ENCODE results near the gene ART1. TPM values are rescaled to one million over a fixed set of nuclear protein-coding genes. Genes with fewer than 3 reads are reported as not detected.
"Not testable (repeated sequence)": the region's sequence is repeated elsewhere in the genome, so short reads cannot be mapped to it uniquely, and the experiment has no call there.

Gene ART1
- total and polyA plus RNA-seq, 4 donors: not detected

- H3K9me3 ChIP-seq (ENCODE audit: control insufficient read depth in 4 of 4, low read length in 3 of 4): no peaks in the 10 kb centered on the region
- no peak overlapping the region for H3K4me3 ChIP-seq (ENCODE audit: low read depth in 1 of 3, low read length in 3 of 3)
- H3K4me1 ChIP-seq (ENCODE audit: control insufficient read depth in 4 of 4, insufficient read depth in 4 of 4, low read length in 3 of 4): no peaks in the 10 kb centered on the region
- DNase-seq (ENCODE audit: low spot score): no peak
- H3K36me3 ChIP-seq (ENCODE audit: control insufficient read depth in 4 of 4, insufficient read depth in 3 of 4, low read depth in 1 of 4, low read length in 3 of 4): no peaks in the 10 kb centered on the region
- H3K9ac ChIP-seq (ENCODE audit: low read depth in 1 of 2, low read length in 2 of 2): no peak overlapping the region
- 96% methylated on average over 3 of the region's 3 CpGs for WGBS
- no peak for TF ChIP-seq JUND (IDR thresholded peaks at IDR 0.05)
- TF ChIP-seq NR2F2 (IDR thresholded peaks at IDR 0.05): no peak
- TF ChIP-seq EGR1 (IDR thresholded peaks at IDR 0.05; ENCODE audit: low read depth in 2 of 2): no peak
- no peak for TF ChIP-seq GABPA (IDR thresholded peaks at IDR 0.05 in 1 of 2, conservative IDR thresholded peaks at IDR 0.05 in 1 of 2)
- TF ChIP-seq HNF4A (conservative IDR thresholded peaks at IDR 0.05): no peak
- TF ChIP-seq YY1 (IDR thresholded peaks at IDR 0.05): no peak
- TF ChIP-seq, protein P1, sequence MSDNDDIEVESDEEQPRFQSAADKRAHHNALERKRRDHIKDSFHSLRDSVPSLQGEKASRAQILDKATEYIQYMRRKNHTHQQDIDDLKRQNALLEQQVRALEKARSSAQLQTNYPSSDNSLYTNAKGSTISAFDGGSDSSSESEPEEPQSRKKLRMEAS (IDR thresholded peaks at IDR 0.05): no peak
- TF ChIP-seq, protein P2, sequence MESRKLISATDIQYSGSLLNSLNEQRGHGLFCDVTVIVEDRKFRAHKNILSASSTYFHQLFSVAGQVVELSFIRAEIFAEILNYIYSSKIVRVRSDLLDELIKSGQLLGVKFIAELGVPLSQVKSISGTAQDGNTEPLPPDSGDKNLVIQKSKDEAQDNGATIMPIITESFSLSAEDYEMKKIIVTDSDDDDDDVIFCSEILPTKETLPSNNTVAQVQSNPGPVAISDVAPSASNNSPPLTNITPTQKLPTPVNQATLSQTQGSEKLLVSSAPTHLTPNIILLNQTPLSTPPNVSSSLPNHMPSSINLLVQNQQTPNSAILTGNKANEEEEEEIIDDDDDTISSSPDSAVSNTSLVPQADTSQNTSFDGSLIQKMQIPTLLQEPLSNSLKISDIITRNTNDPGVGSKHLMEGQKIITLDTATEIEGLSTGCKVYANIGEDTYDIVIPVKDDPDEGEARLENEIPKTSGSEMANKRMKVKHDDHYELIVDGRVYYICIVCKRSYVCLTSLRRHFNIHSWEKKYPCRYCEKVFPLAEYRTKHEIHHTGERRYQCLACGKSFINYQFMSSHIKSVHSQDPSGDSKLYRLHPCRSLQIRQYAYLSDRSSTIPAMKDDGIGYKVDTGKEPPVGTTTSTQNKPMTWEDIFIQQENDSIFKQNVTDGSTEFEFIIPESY (IDR thresholded peaks at IDR 0.05): no peak
- TF ChIP-seq ATF3 (IDR thresholded peaks at IDR 0.05): no peak
- TF ChIP-seq TAF1 (conservative IDR thresholded peaks at IDR 0.05): no peak
- TF ChIP-seq FOXA2 (IDR thresholded peaks at IDR 0.05): no peak
- no peak for TF ChIP-seq HNF4G (IDR thresholded peaks at IDR 0.05)
- no peak for TF ChIP-seq RXRA (IDR thresholded peaks at IDR 0.05)
- no peak for TF ChIP-seq RAD21 (IDR thresholded peaks at IDR 0.05)
- TF ChIP-seq, protein P3, sequence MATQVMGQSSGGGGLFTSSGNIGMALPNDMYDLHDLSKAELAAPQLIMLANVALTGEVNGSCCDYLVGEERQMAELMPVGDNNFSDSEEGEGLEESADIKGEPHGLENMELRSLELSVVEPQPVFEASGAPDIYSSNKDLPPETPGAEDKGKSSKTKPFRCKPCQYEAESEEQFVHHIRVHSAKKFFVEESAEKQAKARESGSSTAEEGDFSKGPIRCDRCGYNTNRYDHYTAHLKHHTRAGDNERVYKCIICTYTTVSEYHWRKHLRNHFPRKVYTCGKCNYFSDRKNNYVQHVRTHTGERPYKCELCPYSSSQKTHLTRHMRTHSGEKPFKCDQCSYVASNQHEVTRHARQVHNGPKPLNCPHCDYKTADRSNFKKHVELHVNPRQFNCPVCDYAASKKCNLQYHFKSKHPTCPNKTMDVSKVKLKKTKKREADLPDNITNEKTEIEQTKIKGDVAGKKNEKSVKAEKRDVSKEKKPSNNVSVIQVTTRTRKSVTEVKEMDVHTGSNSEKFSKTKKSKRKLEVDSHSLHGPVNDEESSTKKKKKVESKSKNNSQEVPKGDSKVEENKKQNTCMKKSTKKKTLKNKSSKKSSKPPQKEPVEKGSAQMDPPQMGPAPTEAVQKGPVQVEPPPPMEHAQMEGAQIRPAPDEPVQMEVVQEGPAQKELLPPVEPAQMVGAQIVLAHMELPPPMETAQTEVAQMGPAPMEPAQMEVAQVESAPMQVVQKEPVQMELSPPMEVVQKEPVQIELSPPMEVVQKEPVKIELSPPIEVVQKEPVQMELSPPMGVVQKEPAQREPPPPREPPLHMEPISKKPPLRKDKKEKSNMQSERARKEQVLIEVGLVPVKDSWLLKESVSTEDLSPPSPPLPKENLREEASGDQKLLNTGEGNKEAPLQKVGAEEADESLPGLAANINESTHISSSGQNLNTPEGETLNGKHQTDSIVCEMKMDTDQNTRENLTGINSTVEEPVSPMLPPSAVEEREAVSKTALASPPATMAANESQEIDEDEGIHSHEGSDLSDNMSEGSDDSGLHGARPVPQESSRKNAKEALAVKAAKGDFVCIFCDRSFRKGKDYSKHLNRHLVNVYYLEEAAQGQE (IDR thresholded peaks at IDR 0.05): no peak
- TF ChIP-seq FOXA1 (IDR thresholded peaks at IDR 0.05): no peak
- TF ChIP-seq, protein P4, sequence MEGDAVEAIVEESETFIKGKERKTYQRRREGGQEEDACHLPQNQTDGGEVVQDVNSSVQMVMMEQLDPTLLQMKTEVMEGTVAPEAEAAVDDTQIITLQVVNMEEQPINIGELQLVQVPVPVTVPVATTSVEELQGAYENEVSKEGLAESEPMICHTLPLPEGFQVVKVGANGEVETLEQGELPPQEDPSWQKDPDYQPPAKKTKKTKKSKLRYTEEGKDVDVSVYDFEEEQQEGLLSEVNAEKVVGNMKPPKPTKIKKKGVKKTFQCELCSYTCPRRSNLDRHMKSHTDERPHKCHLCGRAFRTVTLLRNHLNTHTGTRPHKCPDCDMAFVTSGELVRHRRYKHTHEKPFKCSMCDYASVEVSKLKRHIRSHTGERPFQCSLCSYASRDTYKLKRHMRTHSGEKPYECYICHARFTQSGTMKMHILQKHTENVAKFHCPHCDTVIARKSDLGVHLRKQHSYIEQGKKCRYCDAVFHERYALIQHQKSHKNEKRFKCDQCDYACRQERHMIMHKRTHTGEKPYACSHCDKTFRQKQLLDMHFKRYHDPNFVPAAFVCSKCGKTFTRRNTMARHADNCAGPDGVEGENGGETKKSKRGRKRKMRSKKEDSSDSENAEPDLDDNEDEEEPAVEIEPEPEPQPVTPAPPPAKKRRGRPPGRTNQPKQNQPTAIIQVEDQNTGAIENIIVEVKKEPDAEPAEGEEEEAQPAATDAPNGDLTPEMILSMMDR (IDR thresholded peaks at IDR 0.05; ENCODE audit: low read depth, low read length, missing input control): no peak
- no peaks in the 10 kb centered on the region for H3K27me3 ChIP-seq (ENCODE audit: control insufficient read depth in 4 of 4, insufficient read depth in 4 of 4, low read length in 3 of 4)
- no peak overlapping the region for H3K27ac ChIP-seq (ENCODE audit: low read depth in 1 of 2, low read length in 2 of 2)
These were observed 10.6 kb downstream of the ART1 start for GRCh38 chr11:3655547-3655946.

DNA sequence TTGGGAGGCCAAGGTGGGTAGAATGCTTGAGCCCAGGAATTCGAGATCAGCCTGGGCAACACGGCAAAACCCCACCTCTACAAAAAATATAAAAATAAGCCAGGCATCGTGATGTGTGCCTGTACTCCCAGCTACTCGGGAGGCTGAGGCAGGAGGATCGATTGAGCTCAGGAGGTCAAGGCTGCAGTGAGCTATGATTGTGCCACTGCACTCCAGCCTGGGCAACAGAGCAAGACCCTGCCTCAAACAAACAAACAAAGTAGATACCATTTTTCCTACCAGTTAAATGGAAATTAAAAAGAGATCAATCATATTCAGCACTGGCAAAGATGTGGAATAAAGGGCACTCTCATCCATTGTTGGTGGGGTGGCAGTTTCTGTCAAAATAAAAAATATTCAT, 12.4 kb downstream of the ART1 start:
- WGBS: 76% methylated on average over 5 of the region's 5 CpGs
- not testable (repeated sequence) for H3K4me3 ChIP-seq (ENCODE audit: low read depth in 1 of 3, low read length in 3 of 3); H3K36me3 ChIP-seq (ENCODE audit: control insufficient read depth in 4 of 4, insufficient read depth in 3 of 4, low read depth in 1 of 4, low read length in 3 of 4); H3K4me1 ChIP-seq (ENCODE audit: control insufficient read depth in 4 of 4, insufficient read depth in 4 of 4, low read length in 3 of 4); H3K27ac ChIP-seq (ENCODE audit: low read depth in 1 of 2, low read length in 2 of 2); H3K9ac ChIP-seq (ENCODE audit: low read depth in 1 of 2, low read length in 2 of 2); DNase-seq (ENCODE audit: low spot score); H3K27me3 ChIP-seq (ENCODE audit: control insufficient read depth in 4 of 4, insufficient read depth in 4 of 4, low read length in 3 of 4); H3K9me3 ChIP-seq (ENCODE audit: control insufficient read depth in 4 of 4, low read length in 3 of 4)
